C4-2B (cell line): Measurements from ENCODE around the gene TSPAN13.

Experiments
- CTCF ChIP-seq: fragments of 450-650 bp; conservative IDR thresholded peaks from 2 replicates; pipeline ENCODE4 v1.5.1; 2017; ENCODE audit warnings: mild to moderate bottlenecking
- ZFX ChIP-seq: fragments of 450-650 bp; IDR thresholded peaks from 2 replicates; pipeline ENCODE4 v1.6.1; 2017

GRCh38 chr7:16743236-16743635 lies 10.3 kb upstream of the TSPAN13 start:
- TF ChIP-seq CTCF (no peak), ZFX (no peak)
